Stimulated activated CD4-positive, alpha-beta T cell treated with anti-CD3 and anti-CD28 coated beads, Interleukin-2, amount 100 ng/mL, for 48 hours (primary cell): ENCODE measurements around the gene DNAH6.
"Not testable (repeated sequence)": the region's sequence is repeated elsewhere in the genome, so short reads cannot be mapped to it uniquely, and the experiment has no call there.

Source experiments
- DNase-seq, 2 donors: peaks; one replicate each; pipeline ENCODE4 v3.0.0-alpha.2; 2020

The DNAH6 gene

GRCh38 chr2:84515788-84516187, 510 bp upstream of the DNAH6 start:
- DNase-seq, result no peak

GRCh38 chr2:84519332-84519957, 3.1 kb downstream of the DNAH6 start:
- DNase-seq, result no peak

DNA sequence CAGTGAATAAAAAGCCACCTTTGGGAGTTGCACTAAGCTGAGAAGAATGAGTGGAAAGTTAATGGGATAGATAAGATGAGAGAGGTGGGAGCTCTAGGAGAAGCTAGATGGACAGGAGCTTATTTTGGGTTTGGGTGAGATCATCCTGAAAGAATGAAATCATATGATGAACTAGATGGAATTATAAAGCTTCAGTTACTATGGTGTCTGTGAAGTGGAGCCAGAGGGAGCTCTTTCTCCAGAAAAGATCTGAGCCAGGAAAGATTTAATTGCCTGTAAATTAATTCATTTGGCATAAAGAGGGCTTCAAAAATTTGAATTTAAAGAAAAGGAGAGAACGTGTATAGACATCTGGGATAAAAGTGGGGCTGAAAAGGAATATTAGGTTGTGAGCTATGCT, 10.3 kb downstream of the DNAH6 start:
- DNase-seq, result no peak

DNA sequence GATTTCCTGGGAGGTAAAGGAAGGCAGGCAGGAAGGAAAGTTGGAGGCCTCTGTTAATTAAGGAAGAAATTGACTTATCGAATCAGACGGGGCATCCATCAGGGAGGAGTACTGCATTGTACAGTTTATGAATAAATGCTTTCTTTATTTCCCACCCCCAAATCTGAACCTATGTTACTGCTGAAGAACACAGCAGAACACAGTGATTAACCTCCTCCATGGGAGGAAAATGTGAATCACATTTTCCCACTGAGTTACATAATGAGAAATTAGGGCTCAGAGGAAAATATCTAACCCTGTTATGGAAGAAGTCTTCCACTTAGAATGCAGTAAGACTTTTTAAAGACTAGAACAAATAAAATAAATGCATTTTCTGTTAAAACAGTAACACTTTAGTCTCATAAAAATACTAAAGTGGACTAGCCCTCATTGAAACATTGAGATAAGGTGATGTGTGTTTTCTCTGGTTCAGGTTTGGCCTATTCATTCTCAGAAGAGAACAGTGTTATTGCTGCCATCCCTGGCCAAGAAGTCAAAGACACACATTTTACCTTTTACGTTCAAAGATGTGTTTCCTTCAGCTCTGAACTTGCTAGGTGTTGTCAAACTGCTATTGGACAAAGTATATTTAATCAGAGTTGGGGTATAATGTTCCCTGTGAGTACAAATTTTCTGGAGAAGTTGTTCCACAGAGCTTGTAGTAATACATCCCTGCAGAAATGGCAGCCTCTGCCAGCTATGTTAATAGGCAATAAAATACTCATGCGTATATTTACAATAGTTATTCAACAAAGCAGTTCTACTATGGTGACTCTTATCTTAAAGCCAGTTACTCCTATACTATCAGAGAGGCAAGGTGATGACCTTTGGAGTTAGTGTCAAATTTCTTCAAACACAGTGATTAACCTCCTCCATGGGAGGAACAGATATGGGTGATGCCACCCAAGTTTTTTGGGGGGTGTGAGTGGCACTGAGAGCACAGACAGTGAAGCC, 11.1 kb downstream of the DNAH6 start:
- no peak for DNase-seq

DNA sequence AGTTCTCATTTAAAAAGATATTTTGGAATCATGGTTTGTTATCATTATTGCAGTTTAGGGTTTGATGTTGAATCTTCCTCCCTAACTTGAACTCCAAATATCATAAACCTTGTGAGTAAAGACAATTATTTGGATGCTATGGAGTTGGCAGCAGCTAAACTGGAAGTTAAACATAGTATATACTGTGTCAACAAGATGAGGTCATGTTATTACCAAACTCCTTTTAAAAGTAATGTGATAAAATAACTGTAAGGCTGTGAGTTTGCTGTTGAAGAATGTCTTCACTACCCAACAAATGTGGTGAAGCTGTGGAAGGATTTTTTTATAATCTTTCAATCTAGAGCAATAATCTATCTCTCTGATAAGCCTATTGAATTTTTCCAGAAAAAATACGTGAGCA, 16.0 kb downstream of the DNAH6 start:
- no peak for DNase-seq

DNA sequence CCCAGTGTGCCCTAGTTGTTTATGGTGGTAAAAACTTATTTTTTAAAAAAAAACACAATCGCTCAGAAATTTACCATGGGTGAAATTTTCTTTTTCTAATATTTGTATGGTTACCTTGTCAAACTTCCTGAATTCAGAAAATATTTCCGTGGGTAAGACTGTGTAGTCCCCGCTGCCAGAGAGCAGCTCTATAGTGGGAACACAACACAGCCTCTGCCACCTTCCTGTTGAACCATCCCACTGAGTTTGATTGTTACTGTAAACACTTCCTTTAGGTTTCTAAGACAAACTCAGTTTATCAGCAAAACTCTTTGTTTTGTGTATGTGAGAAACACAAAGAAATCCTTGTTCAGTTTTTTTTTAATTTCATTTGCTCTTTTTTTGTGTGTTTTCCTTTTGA, 17.9 kb downstream of the DNAH6 start:
- DNase-seq, result no peak

DNA sequence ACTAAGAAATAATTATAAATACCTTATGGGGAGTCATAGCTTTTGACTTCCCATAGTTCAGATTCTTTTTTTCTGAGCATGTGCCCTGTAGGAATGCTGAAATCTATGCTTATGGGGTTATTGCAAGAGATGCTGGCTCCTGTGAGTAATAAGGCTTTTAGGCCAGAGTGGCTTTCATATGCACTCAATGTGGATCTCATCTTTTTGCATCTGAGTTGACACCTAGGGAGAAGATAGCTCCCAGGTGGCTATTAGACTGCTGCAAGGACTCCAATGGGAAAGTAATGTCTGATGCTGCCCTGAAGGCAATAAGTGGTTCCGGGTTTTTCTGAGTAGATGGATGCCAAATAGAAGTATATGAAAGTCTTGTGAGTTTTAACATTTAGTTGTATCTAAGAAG, 21.0 kb downstream of the DNAH6 start:
- no peak for DNase-seq

DNA sequence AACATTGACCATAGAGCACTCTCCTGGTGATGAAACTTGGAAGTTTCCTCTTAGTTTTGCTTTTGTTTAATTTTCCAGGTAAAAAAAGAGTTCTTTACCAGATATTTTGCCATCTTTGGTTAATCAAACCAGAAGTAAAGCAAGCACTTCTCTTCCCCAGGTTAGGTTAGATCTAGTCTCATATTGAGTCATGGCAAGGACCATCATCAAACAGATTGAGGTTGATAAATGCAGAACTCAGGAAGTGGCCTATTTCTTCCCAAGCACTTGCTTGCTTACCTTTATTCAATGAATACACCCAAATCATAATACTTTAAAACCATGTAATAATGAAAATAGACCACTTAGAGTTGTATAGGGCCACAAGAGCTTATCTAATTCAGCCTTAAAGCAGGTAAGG, 23.4 kb downstream of the DNAH6 start:
- no peak for DNase-seq

GRCh38 chr2:84545005-84545404, 28.7 kb downstream of the DNAH6 start:
- no peak for DNase-seq

GRCh38 chr2:84546551-84546950, 30.3 kb downstream of the DNAH6 start:
- no peak for DNase-seq

- no peak for DNase-seq
These were observed 32.0 kb downstream of the DNAH6 start for GRCh38 chr2:84548303-84548702.

- DNase-seq, result no peak
These were observed 34.6 kb downstream of the DNAH6 start for GRCh38 chr2:84550916-84551315.

DNA sequence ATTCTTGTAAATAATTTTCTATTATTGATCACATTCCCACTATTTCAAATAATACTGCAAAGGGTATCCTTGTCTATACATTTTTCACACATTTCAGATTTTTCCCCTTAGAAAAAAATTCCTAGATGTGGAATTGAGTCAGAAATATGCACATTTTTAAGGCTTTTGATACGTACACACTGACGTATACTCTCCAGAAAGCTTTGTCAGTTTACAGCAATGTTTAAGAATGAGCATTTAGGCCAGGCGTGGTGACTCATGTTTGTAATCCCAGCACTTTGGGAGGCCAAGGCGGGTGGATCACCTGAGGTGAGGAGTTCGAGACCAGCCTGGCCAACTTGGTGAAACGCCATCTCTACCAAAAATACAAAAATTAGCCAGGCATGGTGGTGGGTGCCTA, 35.2 kb downstream of the DNAH6 start:
- DNase-seq, result not testable (repeated sequence)

- no peak for DNase-seq
These were observed 39.9 kb downstream of the DNAH6 start for GRCh38 chr2:84556190-84556589.

DNA sequence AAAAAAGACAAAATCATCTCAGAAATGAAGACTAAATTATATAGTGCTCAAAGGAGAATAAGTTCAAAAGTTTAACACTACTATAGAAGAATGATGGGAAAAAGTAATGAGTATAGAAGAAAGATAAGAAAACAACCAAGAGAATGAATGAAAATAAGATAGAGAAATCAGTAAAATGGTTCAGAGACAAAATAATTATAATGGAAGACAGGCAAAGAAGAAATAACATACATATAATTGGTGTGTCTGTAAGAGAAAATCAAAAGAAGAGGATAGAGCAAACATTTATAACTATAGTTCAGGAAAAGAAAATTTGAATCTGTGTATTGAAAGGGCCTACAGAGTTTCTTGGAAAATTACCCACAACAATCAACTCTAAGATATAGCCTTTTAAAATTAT, 43.5 kb downstream of the DNAH6 start:
- DNase-seq, result no peak

DNA sequence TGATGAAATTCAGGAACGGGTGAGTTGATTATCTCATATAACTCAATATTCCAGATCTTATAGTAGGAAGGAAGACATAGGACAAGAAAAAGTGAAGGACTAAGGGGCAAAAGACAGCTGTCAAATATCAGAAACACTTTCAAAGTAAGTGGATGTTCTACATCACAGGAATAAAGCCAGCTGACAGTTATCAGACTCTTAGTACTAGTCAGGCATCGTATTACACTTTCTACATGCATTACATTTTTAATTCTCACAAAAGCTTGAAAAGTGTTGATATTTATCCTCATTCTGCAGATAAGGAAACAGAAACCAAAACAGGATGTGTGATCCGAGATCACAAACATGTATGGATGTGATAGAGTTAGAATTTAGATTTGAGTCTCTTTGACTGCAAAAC, 63.4 kb downstream of the DNAH6 start:
- no peak for DNase-seq

DNA sequence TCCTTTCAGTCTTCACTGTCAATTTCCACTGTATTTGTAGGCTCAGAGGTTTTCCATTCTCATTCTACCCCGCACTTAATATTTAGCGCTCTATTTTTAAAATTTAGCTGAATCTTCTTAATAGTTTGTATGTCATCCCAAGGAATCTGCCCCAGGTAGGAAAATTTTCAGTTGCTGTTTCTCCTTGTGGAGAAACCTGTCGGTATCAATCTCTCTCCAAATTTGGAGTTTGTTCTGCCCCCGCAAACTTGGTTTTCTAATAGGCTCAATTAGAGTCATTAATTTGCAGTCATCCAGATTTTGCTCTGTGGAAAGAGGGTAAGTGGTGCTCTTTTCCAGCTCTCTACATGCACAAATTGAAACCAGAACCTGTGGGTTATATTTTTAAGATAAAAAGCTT, 87.6 kb downstream of the DNAH6 start:
- DNase-seq, result no peak

GRCh38 chr2:84613082-84613481, 96.8 kb downstream of the DNAH6 start:
- no peak for DNase-seq

DNA sequence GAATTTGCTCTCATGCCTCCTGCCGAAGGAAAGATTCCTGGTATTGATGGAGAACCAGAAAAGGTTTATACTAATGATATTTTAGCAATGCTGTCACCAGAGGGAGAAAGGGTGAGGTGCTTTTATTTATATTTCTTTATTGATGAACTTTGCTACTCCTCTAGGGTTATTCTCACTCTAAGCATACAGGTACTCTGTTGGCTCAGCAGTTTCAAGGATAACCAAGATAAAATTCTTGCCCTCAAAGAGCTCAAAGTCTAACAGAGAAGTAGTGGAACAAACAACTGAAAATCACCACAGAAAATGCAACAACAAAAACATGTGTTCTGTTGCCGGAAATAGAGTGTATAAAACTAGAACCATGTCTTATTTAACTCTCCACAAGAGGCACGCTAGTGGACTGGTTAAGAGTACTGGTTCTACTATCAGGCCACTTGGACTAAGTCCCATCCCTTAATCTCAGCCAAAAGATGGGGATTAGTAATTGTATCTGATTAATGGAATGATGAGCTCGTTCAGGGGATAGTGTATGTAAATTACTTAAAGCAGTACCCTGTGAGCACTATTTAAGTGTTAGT, 103.6 kb downstream of the DNAH6 start:
- no peak for DNase-seq

DNA sequence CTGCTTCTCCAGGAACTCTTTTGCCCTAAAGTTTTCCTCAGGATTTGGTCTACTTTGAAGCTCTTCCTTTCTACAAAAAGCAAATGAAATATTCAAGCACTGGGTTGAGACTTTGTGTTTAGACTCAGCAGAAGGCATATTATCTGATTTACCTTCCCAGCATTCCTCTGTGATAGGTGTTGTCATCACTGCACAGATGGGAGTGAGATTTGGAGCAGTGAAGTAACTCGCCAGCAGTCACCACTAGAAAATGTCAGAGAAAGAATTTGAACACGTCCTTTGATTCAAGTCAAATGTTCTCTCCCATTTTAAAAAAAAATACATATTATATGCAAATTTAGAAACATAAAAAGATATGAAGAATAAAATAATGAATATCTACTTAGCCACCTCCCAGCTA, 112.2 kb downstream of the DNAH6 start:
- DNase-seq, result no peak

DNA sequence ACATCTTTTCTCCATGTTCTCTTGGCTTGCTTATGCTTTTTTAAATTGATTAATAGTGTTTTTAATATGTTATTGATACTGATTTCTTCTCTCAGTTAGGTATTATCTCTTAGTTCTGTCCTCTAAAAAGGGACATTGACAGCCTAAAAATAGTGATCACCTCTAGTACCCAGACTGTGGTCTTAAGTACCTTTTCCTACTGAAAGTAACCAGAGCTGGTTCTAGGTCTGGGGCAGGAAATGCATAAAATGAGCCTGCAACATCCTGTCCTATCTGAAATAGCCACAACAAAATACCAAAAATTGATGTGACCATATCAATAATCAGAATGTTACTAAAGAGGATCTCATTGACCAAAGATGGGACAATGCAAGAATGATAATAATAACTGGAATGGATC, 113.3 kb downstream of the DNAH6 start:
- DNase-seq, result no peak

DNA sequence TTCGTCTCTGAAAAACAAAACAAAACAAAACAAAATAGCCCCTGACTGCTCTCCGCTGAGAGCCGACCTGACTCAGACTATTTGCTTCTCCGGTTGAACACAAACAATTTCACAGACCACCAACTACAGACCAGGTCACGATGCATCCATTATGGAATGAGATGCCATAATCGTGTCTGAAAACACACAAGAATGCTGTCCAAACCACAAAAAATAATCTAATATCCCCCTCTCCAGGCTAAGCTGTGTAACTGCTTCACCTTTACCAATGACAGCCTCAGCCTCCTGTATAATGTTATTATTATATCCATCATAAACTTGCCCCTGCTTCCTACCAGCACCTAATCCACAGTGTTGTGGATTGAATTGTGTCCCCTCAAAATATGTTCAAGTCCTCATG, 114.7 kb downstream of the DNAH6 start:
- no peak for DNase-seq

DNA sequence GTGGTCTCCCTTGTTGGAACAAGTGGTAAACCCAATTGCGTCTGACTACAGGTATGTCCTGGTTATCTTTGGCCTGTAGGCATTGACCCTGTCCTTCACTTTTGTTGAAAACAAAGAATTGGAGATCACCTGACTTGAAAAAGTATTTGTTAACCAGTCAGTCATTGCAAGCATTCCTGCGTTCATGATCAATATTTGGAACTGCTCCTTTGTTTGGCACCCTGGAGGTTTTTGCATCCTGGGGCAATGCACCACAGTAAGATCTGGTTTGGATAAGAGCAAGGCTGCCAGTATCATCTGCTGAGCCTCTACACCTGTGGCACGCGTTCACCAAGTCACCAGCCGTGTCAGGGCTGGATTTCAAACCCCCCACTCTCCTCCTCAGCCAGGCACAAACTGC, 115.7 kb downstream of the DNAH6 start:
- no peak for DNase-seq
